K562 (cell line): Measurements from ENCODE around the gene DYNC1I1. TPM values are rescaled to one million over a fixed set of nuclear protein-coding genes. Genes with fewer than 3 reads are reported as not detected.

Experiments used
- ATAC-seq: fragments of 200-7000 bp; cut with Tn5 transposase; 3 replicates; pipeline ENCODE4 v1.9.1; 2020; ENCODE audit warnings: moderate library complexity
- BruUV-seq: library from RNA; stranded (reverse); fragments of 400-500 nt; replicated peaks from 2 replicates; lab custom pipeline; 2021; lab: Mats Ljungman, UMichigan
- CTCF ChIA-PET: fragments of 300-600 bp; formaldehyde crosslinking; extraction: SDS; loops from one replicate; lab custom pipeline; 2021; ENCODE audit warnings: low intra/inter-chr PET ratio; lab: Yijun Ruan, JAX
- POLR2A ChIA-PET: fragments of 300-600, 350-650 bp; sonication (Branson Sonifier 250); formaldehyde crosslinking; extraction: SDS; loops from one replicate; lab custom pipeline; 2021; ENCODE audit warnings: antibody characterized with exemption, inconsistent platforms; lab: Yijun Ruan, JAX
- DNase-seq, 4 experiments: peaks; one replicate each; pipeline versions ENCODE4 v3.0.0 to v3.0.0-alpha.2; 2011 to 2018; ENCODE audit warnings: low spot score in 3 of 4, mixed read lengths in 3 of 4; ENCODE audit errors: extremely low read depth in 1 of 4
- FAIRE-seq: peaks from 2 replicates; lab custom pipeline; 2011; peaks lifted over from hg19 to GRCh38; lab: Jason Lieb, UNC
- H2AFZ ChIP-seq: 2 replicates; pipeline ENCODE4 v1.6.0; 2011; ENCODE audit warnings: low read depth, low read length, control low read depth, inconsistent platforms
- H3K27ac ChIP-seq: fragments of 200-600 bp; 3 replicates; pipeline ENCODE4 v1.8.0; 2011; ENCODE audit warnings: low read depth, mild to moderate bottlenecking, control low read depth, inconsistent platforms, low read length, moderate library complexity, mixed read lengths; ENCODE audit errors: extremely low read depth
- H3K27me3 ChIP-seq, 2 experiments: fragments of 300-600 bp in 1 of 2; 2 replicates in 1 of 2; 3 replicates in 1 of 2; pipeline versions ENCODE4 v1.6.0 to v1.8.0; 2011; ENCODE audit warnings: inconsistent platforms in 2 of 2, low read length in 2 of 2, mild to moderate bottlenecking in 1 of 2, mixed read lengths in 1 of 2, moderate library complexity in 1 of 2; ENCODE audit not compliant: control insufficient read depth in 2 of 2, insufficient read depth in 2 of 2
- H3K36me3 ChIP-seq: fragments of 300-600 bp; 3 replicates; pipeline ENCODE4 v1.8.0; 2011; ENCODE audit warnings: mild to moderate bottlenecking, low read length, inconsistent platforms; ENCODE audit not compliant: control insufficient read depth, insufficient read depth
- H3K4me1 ChIP-seq, 2 experiments: fragments of 200-600 bp in 1 of 2; replicated peaks in 1 of 2; 2 replicates in 1 of 2; 3 replicates in 1 of 2; pipeline versions ENCODE4 v1.5.1 to v1.8.0; 2011; ENCODE audit warnings: inconsistent platforms in 2 of 2, low read length in 2 of 2, mild to moderate bottlenecking in 1 of 2, mixed read lengths in 1 of 2, moderate library complexity in 1 of 2; ENCODE audit not compliant: control insufficient read depth in 2 of 2, insufficient read depth in 2 of 2
- H3K4me2 ChIP-seq: 2 replicates; pipeline ENCODE4 v1.6.1; 2011; ENCODE audit warnings: low read length, control low read depth, inconsistent platforms, mixed read lengths; ENCODE audit not compliant: insufficient read depth
- H3K4me3 ChIP-seq: fragments of 200-600 bp; sonication (generic), shearing (Covaris generic); 2 replicates; pipeline ENCODE4 v1.5.1; 2016; ENCODE audit warnings: control low read depth, inconsistent platforms
- H3K79me2 ChIP-seq: fragments of 200-600 bp; 3 replicates; pipeline ENCODE4 v1.8.0; 2011; ENCODE audit warnings: low read length, inconsistent platforms; ENCODE audit not compliant: control insufficient read depth, insufficient read depth
- H3K9ac ChIP-seq, 2 experiments: 2 replicates each; pipeline versions ENCODE4 v1.6.0 to v1.6.1; 2011; ENCODE audit warnings: low read depth in 2 of 2, low read length in 2 of 2, control low read depth in 1 of 2, inconsistent platforms in 1 of 2, mild to moderate bottlenecking in 1 of 2, mixed read lengths in 1 of 2; ENCODE audit not compliant: insufficient read depth in 1 of 2
- H3K9me1 ChIP-seq: one replicate; pipeline ENCODE4 v1.6.0; 2011; ENCODE audit warnings: inconsistent platforms, mild to moderate bottlenecking, low read length, moderate library complexity; ENCODE audit not compliant: control insufficient read depth, insufficient read depth
- H3K9me3 ChIP-seq: replicated peaks from 2 replicates; pipeline ENCODE4 v1.5.1; 2011; ENCODE audit warnings: low read depth, low read length, inconsistent platforms; ENCODE audit not compliant: control insufficient read depth, insufficient read depth
- H4K20me1 ChIP-seq: replicated peaks from 2 replicates; pipeline ENCODE4 v1.6.1; 2011; ENCODE audit warnings: low read length, inconsistent platforms, mixed read lengths; ENCODE audit not compliant: control insufficient read depth, insufficient read depth
- ELF4 ChIP-seq: fragments of 450-650 bp; formaldehyde crosslinking; IDR thresholded peaks from 2 replicates; pipeline ENCODE4 v1.4.0; 2022; ENCODE audit warnings: missing genetic modification characterization
- HMG20A ChIP-seq: fragments of 450-650 bp; formaldehyde crosslinking; conservative IDR thresholded peaks from 2 replicates; pipeline ENCODE4 v1.4.0; 2020; ENCODE audit warnings: mild to moderate bottlenecking, mixed read lengths
- NEUROD1 ChIP-seq: fragments of 150-350 bp; IDR thresholded peaks from 2 replicates; pipeline ENCODE4 v1.6.1; 2014; ENCODE audit warnings: borderline replicate concordance, low read length, low read depth; ENCODE audit not compliant: partially characterized antibody
- TRIM24 ChIP-seq, 2 experiments: fragments of 450-650 bp; IDR thresholded peaks; 2 replicates each; pipeline ENCODE4 v1.6.1; 2016
- ZNF12 ChIP-seq: sonication (generic); formaldehyde crosslinking; IDR thresholded peaks from 2 replicates; pipeline ENCODE4 v1.4.0; 2020; ENCODE audit warnings: mild to moderate bottlenecking, missing genetic modification reagents
- ZNF184 ChIP-seq: sonication (generic); formaldehyde crosslinking; IDR thresholded peaks from 2 replicates; pipeline ENCODE4 v1.5.0; 2020; ENCODE audit warnings: missing genetic modification reagents
- WGBS: fragments of 100-300 bp; shearing (Covaris generic); methylation state at CpG from one replicate; pipeline ENCODE4 v1.1.6; 2016; ENCODE audit warnings: low coverage, mixed read lengths; ENCODE audit not compliant: insufficient coverage; ENCODE audit errors: missing lambda C conversion rate; 5-methylcytosine and 5-hydroxymethylcytosine counted together
- in situ Hi-C: fragments of 300-500 bp; cut with MboI; formaldehyde crosslinking; loops from 4 replicates; pipeline ENCODE4 v1.15.0; 2018; ENCODE audit warnings: inconsistent platforms, mixed read lengths
- intact Hi-C: fragments of 100-400 bp; cut with micrococcal nuclease; formaldehyde crosslinking; loops from 2 replicates; pipeline ENCODE4 v1.14.2; 2022
- polyA plus RNA-seq, 8 experiments: library from polyadenylated mRNA; depleted of rRNA in 4 of 8; stranded (reverse) in 5 of 8; unstranded in 3 of 8; fragments of >200 nt; fragmentation: Nextera tagmentation in 2 of 8; fragmentation: Illumina TruSeq in 1 of 8; extraction: Ambion mirVana in 2 of 8; extraction: Trizol in 1 of 8; gene quantifications; 2 replicates each; pipeline versions ENCODE4 v1.2.1 to v1.2.3, GENCODE V29; 2011 to 2014; ENCODE audit warnings: inconsistent platforms in 1 of 8, missing spikeins in 1 of 8
- total RNA-seq, 7 experiments: library from RNA; depleted of rRNA in 6 of 7; stranded (reverse); fragments of >200 nt in 6 of 7; fragmentation: Illumina TruSeq in 2 of 7; extraction: Trizol in 2 of 7; gene quantifications; 2 replicates each; pipeline versions ENCODE4 v1.2.1 to v1.2.3, GENCODE V29; 2011 to 2021; ENCODE audit warnings: low replicate concordance in 1 of 7
- TF ChIP-seq, protein P1 (sequence below): sonication (generic); formaldehyde crosslinking; IDR thresholded peaks from 2 replicates; pipeline ENCODE4 v1.8.1; 2022; ENCODE audit warnings: missing genetic modification reagents
- TF ChIP-seq, protein P2 (sequence below): fragments of 450-650 bp; IDR thresholded peaks from 2 replicates; pipeline ENCODE4 v1.6.1; 2016

DYNC1I1 gene
- total and polyA plus RNA-seq, 9 of the 15 experiments (the other 6 are each of a cell fraction or from before 2014, with no cell fraction given) = 0.22 to 1.5 (median 0.44) TPM

DNA sequence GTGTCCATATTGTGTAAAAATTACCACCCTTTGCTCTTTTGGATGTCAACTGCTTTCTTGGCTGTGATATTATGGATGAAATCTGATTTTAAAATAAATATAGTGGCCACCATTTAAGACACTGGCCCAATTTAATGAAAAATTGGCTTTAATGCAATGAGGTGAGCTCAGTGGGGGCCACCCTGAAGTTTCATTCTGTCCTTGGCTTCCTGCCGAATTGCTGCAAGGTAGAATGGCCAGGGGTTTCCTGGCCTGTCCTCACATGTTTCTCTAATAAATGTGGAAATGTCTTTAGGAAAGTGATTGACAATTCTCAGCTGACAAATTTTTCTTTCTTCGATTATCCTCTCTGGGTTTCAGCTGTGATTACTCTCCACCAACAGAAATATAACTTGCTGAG, 36.0 kb downstream of the DYNC1I1 start:
- H3K4me2 ChIP-seq = no peak overlapping the region
- no TSS peak for BruUV-seq
- H3K27ac ChIP-seq = no peak overlapping the region
- CTCF ChIA-PET = no interaction called here
- FAIRE-seq (no peak), ATAC-seq (no peak), DNase-seq (no peak)
- no peaks in the 10 kb centered on the region for H3K9me1 ChIP-seq
- no peaks in the 10 kb centered on the region for H3K27me3 ChIP-seq
- in situ Hi-C loops = no loop called here
- H2AFZ ChIP-seq = no peak overlapping the region
- H3K9me3 ChIP-seq = no peaks in the 10 kb centered on the region
- no peak for TF ChIP-seq HMG20A (CRISPR knock-in tag)
- TF ChIP-seq, protein P1, sequence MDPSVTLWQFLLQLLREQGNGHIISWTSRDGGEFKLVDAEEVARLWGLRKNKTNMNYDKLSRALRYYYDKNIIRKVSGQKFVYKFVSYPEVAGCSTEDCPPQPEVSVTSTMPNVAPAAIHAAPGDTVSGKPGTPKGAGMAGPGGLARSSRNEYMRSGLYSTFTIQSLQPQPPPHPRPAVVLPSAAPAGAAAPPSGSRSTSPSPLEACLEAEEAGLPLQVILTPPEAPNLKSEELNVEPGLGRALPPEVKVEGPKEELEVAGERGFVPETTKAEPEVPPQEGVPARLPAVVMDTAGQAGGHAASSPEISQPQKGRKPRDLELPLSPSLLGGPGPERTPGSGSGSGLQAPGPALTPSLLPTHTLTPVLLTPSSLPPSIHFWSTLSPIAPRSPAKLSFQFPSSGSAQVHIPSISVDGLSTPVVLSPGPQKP (CRISPR knock-in tag) = no peak
- no peak for TF ChIP-seq ZNF184
- TF ChIP-seq NEUROD1 = no peak
- no peak for TF ChIP-seq TRIM24 (IDR thresholded peaks at IDR 0.05)
- TF ChIP-seq, protein P2, sequence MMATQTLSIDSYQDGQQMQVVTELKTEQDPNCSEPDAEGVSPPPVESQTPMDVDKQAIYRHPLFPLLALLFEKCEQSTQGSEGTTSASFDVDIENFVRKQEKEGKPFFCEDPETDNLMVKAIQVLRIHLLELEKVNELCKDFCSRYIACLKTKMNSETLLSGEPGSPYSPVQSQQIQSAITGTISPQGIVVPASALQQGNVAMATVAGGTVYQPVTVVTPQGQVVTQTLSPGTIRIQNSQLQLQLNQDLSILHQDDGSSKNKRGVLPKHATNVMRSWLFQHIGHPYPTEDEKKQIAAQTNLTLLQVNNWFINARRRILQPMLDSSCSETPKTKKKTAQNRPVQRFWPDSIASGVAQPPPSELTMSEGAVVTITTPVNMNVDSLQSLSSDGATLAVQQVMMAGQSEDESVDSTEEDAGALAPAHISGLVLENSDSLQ = no peak
- no peak for TF ChIP-seq ELF4 (CRISPR knock-in tag)
- TF ChIP-seq ZNF12 (CRISPR knock-in tag) = no peak
- no peak overlapping the region for H3K4me3 ChIP-seq
- POLR2A ChIA-PET = no interaction called here
- H4K20me1 ChIP-seq = no peaks in the 10 kb centered on the region
- no peaks in the 10 kb centered on the region for H3K36me3 ChIP-seq
- intact Hi-C loops = no loop called here
- WGBS = 0% methylated on average over 2 of the region's 2 CpGs
- H3K9ac ChIP-seq = no peak overlapping the region
- H3K79me2 ChIP-seq = no peaks in the 10 kb centered on the region
- H3K4me1 ChIP-seq = no peaks in the 10 kb centered on the region
